HepG2 (cell line): ENCODE data around the gene ROBO2.

Source experiments
- EZH2 ChIP-seq: conservative IDR thresholded peaks from 2 replicates; pipeline ENCODE4 v1.6.1; 2012; ENCODE audit warnings: mild to moderate bottlenecking, low read depth, low read length, moderate library complexity
- FLYWCH1 ChIP-seq: sonication (generic); formaldehyde crosslinking; IDR thresholded peaks from 2 replicates; pipeline ENCODE4 v1.8.1; 2023; ENCODE audit warnings: mild to moderate bottlenecking, missing genetic modification reagents
- GTF2F1 ChIP-seq: fragments of 150-350 bp; IDR thresholded peaks from 2 replicates; pipeline ENCODE4 v1.6.1; 2014; ENCODE audit warnings: low read length
- JUND ChIP-seq: sonication (generic); formaldehyde crosslinking; IDR thresholded peaks from 2 replicates; pipeline ENCODE4 v1.8.0; 2022; ENCODE audit warnings: mild to moderate bottlenecking, missing genetic modification reagents
- KAT2B ChIP-seq: fragments of 150-350 bp; IDR thresholded peaks from 2 replicates; pipeline ENCODE4 v1.6.1; 2014; ENCODE audit warnings: low read depth, low read length, borderline replicate concordance
- MTF1 ChIP-seq: sonication (generic); formaldehyde crosslinking; IDR thresholded peaks from 2 replicates; pipeline ENCODE4 v1.5.0; 2020; ENCODE audit warnings: missing genetic modification reagents
- NFE2L2 ChIP-seq: fragments of 150-350 bp; IDR thresholded peaks from 2 replicates; pipeline ENCODE4 v1.6.1; 2014; ENCODE audit warnings: low read length
- REL ChIP-seq: sonication (generic); formaldehyde crosslinking; conservative IDR thresholded peaks from 2 replicates; pipeline ENCODE4 v1.8.0; 2022; ENCODE audit warnings: mild to moderate bottlenecking, missing genetic modification reagents, moderate library complexity
- TAF15 ChIP-seq: fragments of 200-400 bp; formaldehyde crosslinking; IDR thresholded peaks from one replicate; pipeline ENCODE4 v1.6.1; 2018; ENCODE audit warnings: mild to moderate bottlenecking, low read depth, low read length; ENCODE audit not compliant: poor library complexity, severe bottlenecking
- ZFP37 ChIP-seq: sonication (generic); formaldehyde crosslinking; IDR thresholded peaks from 2 replicates; pipeline ENCODE4 v1.4.0; 2020; ENCODE audit warnings: missing genetic modification reagents, borderline replicate concordance
- ZNF451 ChIP-seq: sonication (generic); formaldehyde crosslinking; IDR thresholded peaks from 2 replicates; pipeline ENCODE4 v1.5.0; 2020; ENCODE audit warnings: mild to moderate bottlenecking, missing genetic modification reagents
- ZNF652 ChIP-seq: IDR thresholded peaks from 2 replicates; pipeline ENCODE4 v1.6.1; 2016; ENCODE audit warnings: low read depth, borderline replicate concordance
- TF ChIP-seq, protein P1 (sequence below): sonication (generic); formaldehyde crosslinking; IDR thresholded peaks from 2 replicates; pipeline ENCODE4 v1.5.0; 2020; ENCODE audit warnings: mild to moderate bottlenecking, missing genetic modification reagents, moderate library complexity

DNA sequence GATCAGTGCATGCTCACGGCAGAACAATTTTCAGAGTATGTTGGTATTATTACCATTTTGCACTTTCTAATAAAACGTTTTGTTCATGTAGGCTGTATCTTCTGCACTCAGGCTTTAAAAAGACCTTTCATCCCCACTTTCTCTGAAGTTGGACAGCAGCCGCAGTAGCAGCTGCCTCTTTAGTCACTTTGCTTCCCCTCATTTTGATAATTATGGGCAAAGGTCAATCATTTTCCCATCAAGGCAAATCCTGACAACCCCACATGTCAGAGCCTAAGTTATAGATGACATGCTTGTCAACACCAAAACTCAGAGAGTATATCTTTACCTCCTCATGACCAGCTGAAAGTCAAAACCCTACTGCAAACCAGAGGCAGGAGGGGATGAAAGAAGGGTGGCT, 99.7 kb downstream of the ROBO2 start:
- TF ChIP-seq ZNF652 (CRISPR knock-in tag) (no peak), KAT2B (no peak), TAF15 (no peak), MTF1 (CRISPR knock-in tag) (no peak), GTF2F1 (no peak), REL (CRISPR knock-in tag) (no peak), NFE2L2 (no peak), EZH2 (no peak), JUND (CRISPR knock-in tag) (no peak), ZFP37 (no peak), ZNF451 (CRISPR knock-in tag) (no peak), FLYWCH1 (CRISPR knock-in tag) (no peak)
- TF ChIP-seq, protein P1, sequence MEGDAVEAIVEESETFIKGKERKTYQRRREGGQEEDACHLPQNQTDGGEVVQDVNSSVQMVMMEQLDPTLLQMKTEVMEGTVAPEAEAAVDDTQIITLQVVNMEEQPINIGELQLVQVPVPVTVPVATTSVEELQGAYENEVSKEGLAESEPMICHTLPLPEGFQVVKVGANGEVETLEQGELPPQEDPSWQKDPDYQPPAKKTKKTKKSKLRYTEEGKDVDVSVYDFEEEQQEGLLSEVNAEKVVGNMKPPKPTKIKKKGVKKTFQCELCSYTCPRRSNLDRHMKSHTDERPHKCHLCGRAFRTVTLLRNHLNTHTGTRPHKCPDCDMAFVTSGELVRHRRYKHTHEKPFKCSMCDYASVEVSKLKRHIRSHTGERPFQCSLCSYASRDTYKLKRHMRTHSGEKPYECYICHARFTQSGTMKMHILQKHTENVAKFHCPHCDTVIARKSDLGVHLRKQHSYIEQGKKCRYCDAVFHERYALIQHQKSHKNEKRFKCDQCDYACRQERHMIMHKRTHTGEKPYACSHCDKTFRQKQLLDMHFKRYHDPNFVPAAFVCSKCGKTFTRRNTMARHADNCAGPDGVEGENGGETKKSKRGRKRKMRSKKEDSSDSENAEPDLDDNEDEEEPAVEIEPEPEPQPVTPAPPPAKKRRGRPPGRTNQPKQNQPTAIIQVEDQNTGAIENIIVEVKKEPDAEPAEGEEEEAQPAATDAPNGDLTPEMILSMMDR (CRISPR knock-in tag): no peak
